RWPE1 (cell line): ENCODE results near the gene LDLRAD4.

Experiments used
- CTCF ChIA-PET: fragments of 350-600 bp; sonication (Branson Sonifier 250); formaldehyde crosslinking; extraction: SDS; loops from one replicate; lab custom pipeline; 2021; lab: Yijun Ruan, JAX
- POLR2A ChIA-PET: fragments of 400-600 bp; formaldehyde crosslinking; extraction: SDS; loops from one replicate; lab custom pipeline; 2020; ENCODE audit warnings: antibody characterized with exemption; ENCODE audit not compliant: low non-redundant PET; lab: Yijun Ruan, JAX
- DNase-seq: peaks from one replicate; pipeline ENCODE4 v3.0.0; 2012; ENCODE audit warnings: low spot score
- H3K27ac ChIP-seq: fragments of 450-650 bp; 2 replicates; pipeline ENCODE4 v1.5.1; 2017
- CTCF ChIP-seq: fragments of 450-650 bp; conservative IDR thresholded peaks from 2 replicates; pipeline ENCODE4 v1.5.1; 2017; ENCODE audit warnings: low read depth, mild to moderate bottlenecking

The LDLRAD4 gene

GRCh38 chr18:13330996-13331395 lies 112.4 kb downstream of the LDLRAD4 start:
- TF ChIP-seq CTCF, result no peak
- ChIA-PET POLR2A (no interaction called here), CTCF (no interaction called here)
- DNase-seq, result no peak
- no peak overlapping the region for H3K27ac ChIP-seq

DNA sequence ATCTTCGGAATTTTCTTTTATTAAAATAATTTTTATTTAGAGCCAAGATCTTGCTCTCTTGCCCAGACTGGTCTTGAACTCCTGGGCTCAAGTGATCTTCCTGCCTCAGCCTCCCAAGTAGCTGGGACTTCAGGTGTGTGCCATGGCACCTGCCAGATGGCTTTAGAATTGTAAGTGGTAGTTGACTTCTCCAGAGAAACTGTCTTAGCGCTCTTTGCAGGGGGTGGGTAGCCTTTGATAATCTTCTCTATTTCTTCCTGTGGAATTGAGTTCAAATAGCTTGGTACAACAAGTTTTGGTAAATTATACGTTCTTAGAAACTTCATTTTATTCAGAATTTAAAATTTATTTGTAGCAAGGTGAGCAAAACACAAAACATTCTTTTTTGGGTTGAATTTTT lies 113.3 kb downstream of the LDLRAD4 start:
- DNase-seq, result no peak
- TF ChIP-seq CTCF, result no peak
- ChIA-PET CTCF (no interaction called here), POLR2A (no interaction called here)
- H3K27ac ChIP-seq, result no peak overlapping the region

DNA sequence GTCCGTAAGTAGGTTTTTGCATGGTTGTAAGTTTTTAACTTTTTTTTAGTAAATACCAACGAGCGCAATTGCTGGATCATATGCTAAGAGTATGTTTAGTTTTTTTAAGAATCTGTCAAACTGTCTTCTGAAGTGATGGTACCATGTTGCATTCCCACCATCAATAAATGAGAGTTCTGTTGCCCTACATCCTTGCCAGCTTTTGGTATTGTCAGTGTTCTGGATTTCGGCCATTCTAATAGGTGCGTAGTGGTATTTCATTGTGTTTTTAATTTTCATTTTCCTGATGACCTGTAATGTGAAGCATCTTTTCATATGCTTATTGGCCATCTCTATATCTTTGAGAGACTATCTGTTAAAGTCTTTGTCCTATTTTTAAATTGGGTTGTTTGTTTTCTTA lies 114.3 kb downstream of the LDLRAD4 start:
- H3K27ac ChIP-seq, result no peak overlapping the region
- no peak for TF ChIP-seq CTCF
- POLR2A ChIA-PET, result no interaction called here

GRCh38 chr18:13335903-13336302 lies 117.3 kb downstream of the LDLRAD4 start:
- CTCF ChIA-PET, result no interaction called here
- no peak for DNase-seq
- no peak for TF ChIP-seq CTCF
- no peak overlapping the region for H3K27ac ChIP-seq
- POLR2A ChIA-PET, result no interaction called here

More for the DNA sequence above, 114.3 kb downstream of the LDLRAD4 start:
- CTCF ChIA-PET, result no interaction called here
- DNase-seq, result no peak

DNA sequence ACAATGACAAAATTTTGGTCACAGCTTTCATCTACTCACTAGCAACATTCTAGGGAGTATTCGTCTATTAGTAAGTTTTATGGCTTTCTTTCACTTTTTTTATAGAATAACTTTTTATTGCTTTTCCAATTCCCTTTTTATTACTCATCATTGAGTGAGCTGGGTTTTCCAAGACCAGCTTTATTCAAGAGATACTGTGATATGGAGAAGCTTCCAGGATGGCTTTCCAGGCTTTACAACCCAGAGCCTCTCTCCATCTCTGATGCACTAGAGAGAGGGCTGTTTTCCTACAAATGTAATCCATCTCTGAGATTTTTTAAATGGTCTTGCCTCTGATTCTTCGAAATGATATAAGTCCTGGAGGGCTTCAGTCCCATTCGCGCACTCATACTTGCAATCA lies 118.3 kb downstream of the LDLRAD4 start:
- no peak for TF ChIP-seq CTCF
- ChIA-PET POLR2A (no interaction called here), CTCF (interaction anchor here (0.6 kb wide), 1 partner anchor 27 kb away, joined by 4 read pairs; no protein-coding TSS in a partner anchor)
- no peak for DNase-seq
- H3K27ac ChIP-seq, result no peak overlapping the region

GRCh38 chr18:13337369-13337768 lies 118.8 kb downstream of the LDLRAD4 start:
- CTCF ChIA-PET, result interaction anchor here (0.6 kb wide), 1 partner anchor 27 kb away, joined by 4 read pairs; no protein-coding TSS in a partner anchor
- TF ChIP-seq CTCF, result no peak

More at GRCh38 chr18:13337369-13337768, 118.8 kb downstream of the LDLRAD4 start:
- POLR2A ChIA-PET, result no interaction called here
- no peak overlapping the region for H3K27ac ChIP-seq
- no peak for DNase-seq
